Measurements from ENCODE around the gene CELF4.

The CELF4 gene

DNA sequence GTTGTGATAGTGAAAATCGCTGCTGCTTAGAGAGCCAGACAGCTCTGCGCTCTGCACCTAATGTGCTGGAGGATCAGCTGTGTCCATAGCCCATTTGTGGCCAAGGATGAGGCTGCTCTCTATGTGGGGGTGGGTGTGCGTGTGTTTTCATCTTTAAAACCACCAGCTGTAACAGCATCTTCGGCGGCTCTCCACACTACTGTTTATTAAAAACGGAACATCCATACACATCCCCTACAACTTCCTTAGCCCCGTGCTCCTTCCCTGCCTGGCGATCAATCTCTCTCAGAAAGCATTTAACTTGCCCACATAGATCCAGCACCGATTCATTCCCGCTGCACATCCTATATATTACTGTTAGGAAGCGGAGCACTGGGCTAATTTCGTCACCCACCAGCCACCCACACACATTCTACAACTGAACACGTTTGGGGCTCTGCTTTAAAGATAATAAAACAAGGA is 1.6 kb downstream of the CELF4 start:
- no peak for DNase-seq
- Histone ChIP-seq H3K4me1 (no peaks in the 10 kb centered on the region), H3K36me3 (no peaks in the 10 kb centered on the region), H3K9me3 (no peaks in the 10 kb centered on the region), H3K4me3 (ENCODE audit: low read depth, low read length) (peak overlapping the region; percentile 77), H3K27me3 (no peaks in the 10 kb centered on the region)
- TF ChIP-seq, protein P1, sequence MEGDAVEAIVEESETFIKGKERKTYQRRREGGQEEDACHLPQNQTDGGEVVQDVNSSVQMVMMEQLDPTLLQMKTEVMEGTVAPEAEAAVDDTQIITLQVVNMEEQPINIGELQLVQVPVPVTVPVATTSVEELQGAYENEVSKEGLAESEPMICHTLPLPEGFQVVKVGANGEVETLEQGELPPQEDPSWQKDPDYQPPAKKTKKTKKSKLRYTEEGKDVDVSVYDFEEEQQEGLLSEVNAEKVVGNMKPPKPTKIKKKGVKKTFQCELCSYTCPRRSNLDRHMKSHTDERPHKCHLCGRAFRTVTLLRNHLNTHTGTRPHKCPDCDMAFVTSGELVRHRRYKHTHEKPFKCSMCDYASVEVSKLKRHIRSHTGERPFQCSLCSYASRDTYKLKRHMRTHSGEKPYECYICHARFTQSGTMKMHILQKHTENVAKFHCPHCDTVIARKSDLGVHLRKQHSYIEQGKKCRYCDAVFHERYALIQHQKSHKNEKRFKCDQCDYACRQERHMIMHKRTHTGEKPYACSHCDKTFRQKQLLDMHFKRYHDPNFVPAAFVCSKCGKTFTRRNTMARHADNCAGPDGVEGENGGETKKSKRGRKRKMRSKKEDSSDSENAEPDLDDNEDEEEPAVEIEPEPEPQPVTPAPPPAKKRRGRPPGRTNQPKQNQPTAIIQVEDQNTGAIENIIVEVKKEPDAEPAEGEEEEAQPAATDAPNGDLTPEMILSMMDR (IDR thresholded peaks at IDR 0.05; ENCODE audit: low read depth, low read length) = no peak

DNA sequence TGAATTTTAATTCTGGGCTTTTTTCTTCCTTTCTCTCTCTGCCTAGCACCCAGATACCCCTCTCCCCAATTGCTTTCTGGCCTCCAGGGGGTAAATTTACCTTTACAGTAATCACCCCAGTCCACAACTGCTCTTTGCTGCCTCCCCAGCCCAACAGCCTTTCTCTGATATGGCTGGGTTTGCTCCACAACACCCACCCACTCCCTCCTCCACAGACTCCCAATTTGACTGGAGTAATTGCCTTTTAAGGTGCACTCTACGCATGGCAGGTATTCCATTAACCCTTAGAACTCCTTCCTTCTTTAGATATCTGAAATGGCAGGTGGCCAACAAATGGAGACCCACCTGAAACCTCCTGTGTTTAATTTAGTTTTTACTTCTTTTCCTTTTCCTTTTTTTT is 3.6 kb downstream of the CELF4 start:
- H3K9me3 ChIP-seq = no peaks in the 10 kb centered on the region
- no peaks in the 10 kb centered on the region for H3K27me3 ChIP-seq
- no peak overlapping the region for H3K4me3 ChIP-seq (ENCODE audit: low read depth, low read length)
- TF ChIP-seq, protein P1 (IDR thresholded peaks at IDR 0.05; ENCODE audit: low read depth, low read length) = no peak
- no peak for DNase-seq
- H3K4me1 ChIP-seq = no peaks in the 10 kb centered on the region
- no peaks in the 10 kb centered on the region for H3K36me3 ChIP-seq

DNA sequence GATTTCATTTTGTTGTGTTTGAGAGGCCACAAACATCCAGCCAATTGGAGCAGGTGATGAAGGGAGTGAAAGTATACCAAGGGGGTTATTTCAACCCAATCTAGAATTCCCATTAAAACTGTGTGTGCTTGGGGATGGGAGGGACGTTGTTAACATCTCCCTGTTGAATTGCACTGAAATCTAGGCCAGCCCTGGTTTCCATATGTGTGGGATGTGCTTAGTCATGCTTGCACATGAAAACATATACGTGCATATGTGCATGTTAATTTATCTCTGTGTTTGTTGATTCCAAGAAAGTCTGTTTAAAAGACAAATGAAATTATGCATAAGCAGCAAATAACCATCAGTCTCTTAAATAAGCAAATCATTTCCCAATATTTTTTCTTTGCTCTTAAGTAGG is 5.6 kb downstream of the CELF4 start:
- DNase-seq = no peak
- Histone ChIP-seq H3K4me1 (no peaks in the 10 kb centered on the region), H3K36me3 (no peaks in the 10 kb centered on the region), H3K4me3 (ENCODE audit: low read depth, low read length) (no peak overlapping the region), H3K27me3 (no peaks in the 10 kb centered on the region), H3K9me3 (no peaks in the 10 kb centered on the region)
- TF ChIP-seq, protein P1 (IDR thresholded peaks at IDR 0.05; ENCODE audit: low read depth, low read length) = no peak

DNA sequence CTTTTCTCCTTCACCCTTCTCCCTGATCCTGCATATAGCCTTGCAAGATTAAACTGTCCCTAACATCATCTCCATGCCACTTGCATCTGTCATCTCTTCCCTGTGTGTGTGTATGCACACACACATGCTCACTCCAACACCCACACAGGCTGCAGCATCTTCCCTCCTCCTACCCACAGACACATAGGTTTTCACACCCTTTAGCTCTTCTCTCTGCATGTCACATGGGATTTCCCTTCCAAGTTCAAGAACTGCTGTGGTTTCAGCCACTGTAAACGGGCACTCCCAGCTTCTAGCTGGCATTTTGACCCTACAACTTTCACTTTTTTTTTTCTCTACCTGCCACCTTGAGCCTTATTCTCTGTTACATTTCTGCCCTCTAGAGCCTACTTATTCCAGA is 6.4 kb downstream of the CELF4 start:
- TF ChIP-seq, protein P1 (IDR thresholded peaks at IDR 0.05; ENCODE audit: low read depth, low read length) = no peak
- no peaks in the 10 kb centered on the region for H3K4me1 ChIP-seq
- H3K36me3 ChIP-seq = no peaks in the 10 kb centered on the region
- no peaks in the 10 kb centered on the region for H3K27me3 ChIP-seq
- no peak for DNase-seq
- no peaks in the 10 kb centered on the region for H3K9me3 ChIP-seq
- H3K4me3 ChIP-seq (ENCODE audit: low read depth, low read length) = no peak overlapping the region

DNA sequence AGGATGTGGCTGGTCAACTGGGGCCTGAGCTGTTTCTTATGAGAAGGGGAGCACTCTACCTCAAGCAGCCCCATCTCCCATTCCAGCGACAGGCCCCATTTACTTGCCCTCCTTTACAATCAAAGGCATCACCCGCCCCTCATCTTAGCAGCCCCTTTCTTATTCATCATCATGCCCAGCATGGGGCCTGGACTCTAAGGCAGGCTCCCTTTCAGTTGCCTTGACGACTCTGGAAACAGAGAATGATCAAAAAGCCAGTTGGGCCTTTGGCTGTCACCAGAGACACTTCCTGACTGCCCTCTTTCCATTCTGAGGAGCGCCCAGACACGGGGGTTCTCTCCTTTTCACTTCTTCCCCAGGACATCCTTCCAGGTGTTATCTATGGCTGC is 11.2 kb downstream of the CELF4 start:
- Histone ChIP-seq H3K4me3 (ENCODE audit: low read depth, low read length) (no peak overlapping the region), H3K9me3 (no peaks in the 10 kb centered on the region), H3K4me1 (no peaks in the 10 kb centered on the region), H3K36me3 (no peaks in the 10 kb centered on the region), H3K27me3 (no peaks in the 10 kb centered on the region)
- TF ChIP-seq, protein P1 (IDR thresholded peaks at IDR 0.05; ENCODE audit: low read depth, low read length) = no peak
- no peak for DNase-seq

DNA sequence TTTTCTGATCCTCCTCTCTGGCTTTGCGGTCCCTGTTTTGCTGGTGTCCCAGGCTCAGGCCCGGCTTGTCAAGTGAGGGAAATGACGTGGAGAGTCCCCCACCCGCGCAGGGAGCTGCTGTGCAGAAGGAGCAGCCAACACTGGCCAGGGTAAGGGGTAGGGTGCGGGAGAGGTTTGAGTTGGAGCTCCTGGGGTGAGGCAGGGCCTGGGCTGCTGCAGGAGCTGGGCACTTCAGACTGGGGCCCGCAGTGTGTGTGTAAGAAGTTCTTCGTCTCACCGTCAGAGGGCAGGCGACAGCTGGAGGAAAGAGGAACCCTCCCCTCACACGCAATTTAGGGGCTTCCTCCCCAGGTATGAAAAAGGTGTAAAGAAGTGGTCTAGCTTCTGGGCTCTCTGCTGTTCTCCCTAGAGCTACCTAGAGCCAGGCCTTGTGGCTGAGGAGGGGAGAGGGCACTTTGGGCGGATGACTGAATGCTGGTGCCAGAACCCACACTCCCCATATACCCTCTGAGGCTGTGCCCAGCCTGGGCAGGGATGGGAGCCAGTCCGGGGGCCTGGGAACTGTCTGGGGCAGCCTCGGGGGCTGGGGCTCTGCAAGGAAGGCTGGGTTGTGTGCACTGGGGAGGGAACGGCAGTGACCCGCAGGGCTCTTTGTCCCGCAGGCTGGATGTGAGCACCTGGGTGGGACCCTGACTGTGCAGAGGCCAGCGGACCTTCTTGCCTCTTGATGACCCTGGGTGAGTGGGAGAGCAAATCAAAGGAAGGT is 11.8 kb downstream of the CELF4 start:
- no peak for DNase-seq
- H3K27me3 ChIP-seq = no peaks in the 10 kb centered on the region
- TF ChIP-seq, protein P1 (IDR thresholded peaks at IDR 0.05; ENCODE audit: low read depth, low read length) = peak; percentile 40
- no peaks in the 10 kb centered on the region for H3K36me3 ChIP-seq
- no peaks in the 10 kb centered on the region for H3K9me3 ChIP-seq
- H3K4me1 ChIP-seq = 0 out of 2 replicates have a peak, but pooled peaks cover 3% of the 10 kb centered on the region
- H3K4me3 ChIP-seq (ENCODE audit: low read depth, low read length) = no peak overlapping the region
